WTC11 (cell line): ENCODE measurements around the gene CDH2. TPM values are rescaled to one million over a fixed set of nuclear protein-coding genes. Genes with fewer than 3 reads are reported as not detected.

Source experiments
- ATAC-seq: fragments of 200-7000 bp; cut with Tn5 transposase; 2 replicates; pipeline ENCODE4 v1.10.0; 2021; ENCODE audit warnings: mild to moderate bottlenecking, moderate library complexity
- CTCF ChIA-PET: fragments of 300-600 bp; sonication (Branson Sonifier 250); formaldehyde crosslinking; loops from one replicate; lab custom pipeline; 2021; ENCODE audit warnings: antibody characterized with exemption; lab: Charles Lee
- POLR2A ChIA-PET: fragments of 350-600 bp; sonication (Branson Sonifier 250); formaldehyde crosslinking; loops from one replicate; lab custom pipeline; 2021; ENCODE audit warnings: antibody characterized with exemption; lab: Charles Lee
- DNase-seq: peaks from one replicate; pipeline ENCODE4 v3.0.0; 2021; ENCODE audit warnings: low spot score
- H3K27ac Mint-ChIP-seq: 2 replicates; pipeline ENCODE4 v1.8.0; 2021; ENCODE audit warnings: mixed read lengths
- H3K27me3 Mint-ChIP-seq: 2 replicates; pipeline ENCODE4 v1.8.0; 2021; ENCODE audit warnings: low read depth, mild to moderate bottlenecking, moderate library complexity, mixed read lengths
- H3K36me3 Mint-ChIP-seq: 2 replicates; pipeline ENCODE4 v1.8.0; 2021; ENCODE audit warnings: mixed read lengths
- H3K4me1 Mint-ChIP-seq: 2 replicates; pipeline ENCODE4 v1.8.0; 2022; ENCODE audit warnings: mixed read lengths
- H3K4me3 Mint-ChIP-seq: 2 replicates; pipeline ENCODE4 v1.8.0; 2021; ENCODE audit warnings: mild to moderate bottlenecking, moderate library complexity, mixed read lengths
- H3K9me3 Mint-ChIP-seq: 2 replicates; pipeline ENCODE4 v1.8.0; 2021; ENCODE audit warnings: mixed read lengths
- CDX4 ChIP-seq: fragments of 250-450 bp; sonication (Bioruptor Pico); IDR thresholded peaks from 2 replicates; pipeline ENCODE4 v1.9.0; 2021; ENCODE audit warnings: moderate library complexity, mild to moderate bottlenecking, inconsistent platforms, borderline replicate concordance
- CTCF ChIP-seq: fragments of 200-600 bp; IDR thresholded peaks from 2 replicates; pipeline ENCODE4 v1.8.0; 2022; ENCODE audit warnings: antibody characterized with exemption
- E2F4 ChIP-seq: sonication (generic); formaldehyde crosslinking; IDR thresholded peaks from 2 replicates; pipeline ENCODE4 v1.8.1; 2022; ENCODE audit warnings: low read depth, mild to moderate bottlenecking, moderate library complexity, missing genetic modification reagents, borderline replicate concordance
- E2F5 ChIP-seq: sonication (generic); formaldehyde crosslinking; IDR thresholded peaks from 2 replicates; pipeline ENCODE4 v1.8.1; 2022; ENCODE audit warnings: mild to moderate bottlenecking, moderate library complexity, missing genetic modification reagents
- EMX1 ChIP-seq: fragments of 250-450 bp; sonication (Bioruptor Pico); IDR thresholded peaks from 2 replicates; pipeline ENCODE4 v1.8.0; 2021; ENCODE audit warnings: mild to moderate bottlenecking
- GABPB1 ChIP-seq: sonication (generic); formaldehyde crosslinking; IDR thresholded peaks from 2 replicates; pipeline ENCODE4 v1.8.1; 2023; ENCODE audit warnings: mild to moderate bottlenecking, missing genetic modification reagents
- GTF2I ChIP-seq: fragments of 250-450 bp; sonication (Bioruptor Pico); conservative IDR thresholded peaks from 2 replicates; pipeline ENCODE4 v1.4.0; 2021; ENCODE audit warnings: mild to moderate bottlenecking
- NFYB ChIP-seq: sonication (generic); formaldehyde crosslinking; conservative IDR thresholded peaks from 2 replicates; pipeline ENCODE4 v1.8.0; 2022; ENCODE audit warnings: low read depth, missing genetic modification reagents
- NR1H2 ChIP-seq: sonication (generic); formaldehyde crosslinking; IDR thresholded peaks from 2 replicates; pipeline ENCODE4 v1.9.0; 2021; ENCODE audit warnings: mild to moderate bottlenecking, moderate library complexity, missing genetic modification reagents
- PRDM15 ChIP-seq: sonication (generic); formaldehyde crosslinking; IDR thresholded peaks from 2 replicates; pipeline ENCODE4 v1.8.0; 2022; ENCODE audit warnings: missing genetic modification reagents
- ZNF121 ChIP-seq: sonication (generic); formaldehyde crosslinking; IDR thresholded peaks from 2 replicates; pipeline ENCODE4 v1.8.0; 2023; ENCODE audit warnings: missing genetic modification reagents
- ZNF219 ChIP-seq: sonication (generic); formaldehyde crosslinking; IDR thresholded peaks from 2 replicates; pipeline ENCODE4 v1.8.0; 2023; ENCODE audit warnings: missing genetic modification reagents, mild to moderate bottlenecking, borderline replicate concordance
- ZNF281 ChIP-seq: sonication (generic); formaldehyde crosslinking; IDR thresholded peaks from 2 replicates; pipeline ENCODE4 v1.8.0; 2023; ENCODE audit warnings: mild to moderate bottlenecking, missing genetic modification reagents
- total RNA-seq: library from RNA; stranded (reverse); gene quantifications from 3 replicates; pipeline ENCODE4 v1.2.3, GENCODE V29; 2021

The CDH2 gene
- total RNA-seq, 1 experiment from 2014 or later, result 17.3 TPM

GRCh38 chr18:27931535-27931934, 245.4 kb downstream of the CDH2 start:
- TF ChIP-seq GTF2I (CRISPR knock-in tag), result no peak
- no peak for TF ChIP-seq EMX1 (CRISPR knock-in tag)
- TF ChIP-seq PRDM15 (CRISPR knock-in tag), result no peak
- TF ChIP-seq CTCF, result no peak
- no peak for TF ChIP-seq ZNF219
- no peak overlapping the region for H3K27ac Mint-ChIP-seq
- no peaks in the 10 kb centered on the region for H3K36me3 Mint-ChIP-seq
- CTCF ChIA-PET, result no interaction called here
- ATAC-seq (no peak), DNase-seq (no peak)
- no peaks in the 10 kb centered on the region for H3K9me3 Mint-ChIP-seq
- H3K4me1 Mint-ChIP-seq, result no peaks in the 10 kb centered on the region
- H3K4me3 Mint-ChIP-seq, result no peak overlapping the region
- no peaks in the 10 kb centered on the region; the same call in 1 of the 2 replicates for H3K27me3 Mint-ChIP-seq
- POLR2A ChIA-PET, result no interaction called here

- TF ChIP-seq ZNF121 (CRISPR knock-in tag) (no peak), E2F5 (CRISPR knock-in tag) (no peak), CDX4 (CRISPR knock-in tag) (no peak), E2F4 (CRISPR knock-in tag) (no peak), NR1H2 (no peak), ZNF281 (CRISPR knock-in tag) (no peak), NFYB (CRISPR knock-in tag) (no peak), GABPB1 (no peak)
- H3K36me3 Mint-ChIP-seq, result no peaks in the 10 kb centered on the region
- no peaks in the 10 kb centered on the region for H3K9me3 Mint-ChIP-seq
- DNase-seq (no peak), ATAC-seq (no peak)
- no peak overlapping the region for H3K4me3 Mint-ChIP-seq
- H3K27ac Mint-ChIP-seq, result no peak overlapping the region
- POLR2A ChIA-PET, result no interaction called here
- peaks cover 10% of the 10 kb centered on the region for H3K4me1 Mint-ChIP-seq
- no peaks in the 10 kb centered on the region for H3K27me3 Mint-ChIP-seq
- CTCF ChIA-PET, result no interaction called here
These were observed 254.2 kb downstream of the CDH2 start for GRCh38 chr18:27922780-27923179.
